OCI-LY7 (cell line): ENCODE results near the gene CIAO3. TPM values are rescaled to one million over a fixed set of nuclear protein-coding genes. Genes with fewer than 3 reads are reported as not detected.

ENCODE experiments used
- BruUV-seq: library from RNA; stranded (reverse); fragments of 400-500 nt; replicated peaks from 2 replicates; lab custom pipeline; 2021; lab: Mats Ljungman, UMichigan
- CTCF ChIA-PET: fragments of 300-600 bp; sonication (Branson Sonifier 250); formaldehyde crosslinking; loops from one replicate; lab custom pipeline; 2022; ENCODE audit warnings: antibody characterized with exemption; ENCODE audit not compliant: unreplicated experiment; lab: Charles Lee
- POLR2A ChIA-PET: fragments of 300-600 bp; sonication (Branson Sonifier 250); formaldehyde crosslinking; loops from one replicate; lab custom pipeline; 2022; ENCODE audit warnings: antibody characterized with exemption; lab: Charles Lee
- DNase-seq: peaks from one replicate; pipeline ENCODE4 v3.0.0-alpha.2; 2015; ENCODE audit warnings: low spot score
- H2AFZ ChIP-seq: fragments of 200-600 bp; sonication (generic), shearing (Covaris generic); 2 replicates; pipeline ENCODE4 v1.6.1; 2014; ENCODE audit warnings: mild to moderate bottlenecking, antibody characterized with exemption, low read length, moderate library complexity
- H3K27ac ChIP-seq: fragments of 200-600 bp; sonication (generic); 2 replicates; pipeline ENCODE4 v1.5.1; 2014; ENCODE audit warnings: mixed run types, low read depth, mild to moderate bottlenecking, moderate library complexity, low read length, inconsistent platforms; ENCODE audit not compliant: poor library complexity, severe bottlenecking
- H3K36me3 ChIP-seq: fragments of 200-600 bp; sonication (generic); 2 replicates; pipeline ENCODE4 v1.6.1; 2014; ENCODE audit warnings: mild to moderate bottlenecking, antibody characterized with exemption, low read length, moderate library complexity, mixed read lengths; ENCODE audit not compliant: insufficient read depth
- H3K4me1 ChIP-seq: fragments of 200-600 bp; sonication (generic); 2 replicates; pipeline ENCODE4 v1.5.1; 2014; ENCODE audit warnings: mild to moderate bottlenecking, low read length; ENCODE audit not compliant: insufficient read depth, poor library complexity, severe bottlenecking
- H3K4me2 ChIP-seq: fragments of 200-600 bp; sonication (generic); 2 replicates; pipeline ENCODE4 v1.6.1; 2014; ENCODE audit warnings: mild to moderate bottlenecking, low read length
- H3K4me3 ChIP-seq: fragments of 200-600 bp; sonication (generic); 2 replicates; pipeline ENCODE4 v1.5.1; 2014; ENCODE audit warnings: mild to moderate bottlenecking, low read depth, low read length; ENCODE audit not compliant: poor library complexity, severe bottlenecking
- H3K79me2 ChIP-seq: fragments of 200-600 bp; sonication (generic); 2 replicates; pipeline ENCODE4 v1.6.1; 2016; ENCODE audit warnings: low read depth, mild to moderate bottlenecking, low read length, moderate library complexity, mixed read lengths; ENCODE audit not compliant: insufficient read depth
- H3K9me2 ChIP-seq: fragments of 200-600 bp; sonication (generic); 2 replicates; pipeline ENCODE4 v1.6.1; 2016; ENCODE audit warnings: mild to moderate bottlenecking, low read length, mixed read lengths; ENCODE audit not compliant: insufficient read depth
- H3K9me3 ChIP-seq: fragments of 200-600 bp; sonication (generic); 2 replicates; pipeline ENCODE4 v1.6.1; 2014; ENCODE audit warnings: mild to moderate bottlenecking, mixed run types, low read length, mixed read lengths
- H4K20me1 ChIP-seq: fragments of 200-600 bp; sonication (generic); 2 replicates; pipeline ENCODE4 v1.6.1; 2014; ENCODE audit warnings: mild to moderate bottlenecking, antibody characterized with exemption, low read length, moderate library complexity, mixed read lengths; ENCODE audit not compliant: insufficient read depth
- EZH2phosphoT487 ChIP-seq: fragments of 200-600 bp; sonication (generic); IDR thresholded peaks from 2 replicates; pipeline ENCODE4 v1.6.1; 2018; ENCODE audit warnings: low read depth, borderline replicate concordance, mild to moderate bottlenecking, mixed run types, antibody characterized with exemption, low read length, moderate library complexity, mixed read lengths
- intact Hi-C: fragments of 100-400 bp; cut with micrococcal nuclease; formaldehyde crosslinking; loops from one replicate; pipeline ENCODE4 v1.10.0; 2022; ENCODE audit not compliant: unreplicated experiment
- total RNA-seq, 2 experiments: library from RNA; depleted of rRNA in 1 of 2; stranded (reverse); fragments of >200 nt in 1 of 2; shearing (Covaris generic) in 1 of 2; gene quantifications; 2 replicates each; pipeline ENCODE4 v1.2.3, GENCODE V29; 2014 to 2022
- TF ChIP-seq, protein P1 (sequence below): fragments of 200-600 bp; sonication (generic); conservative IDR thresholded peaks from 2 replicates; pipeline ENCODE4 v1.5.1; 2014; ENCODE audit warnings: mild to moderate bottlenecking, antibody characterized with exemption, low read length, moderate library complexity, mixed read lengths

CIAO3 gene
- total RNA-seq, 2 experiments from 2014 or later: 156 to 169 TPM

- Histone ChIP-seq H3K4me1 (no peaks in the 10 kb centered on the region), H3K36me3 (no peaks in the 10 kb centered on the region), H3K4me3 (no peak overlapping the region), H3K9me2 (no peaks in the 10 kb centered on the region), H3K4me2 (no peak overlapping the region), H3K9me3 (no peaks in the 10 kb centered on the region), H4K20me1 (no peaks in the 10 kb centered on the region), H3K79me2 (no peaks in the 10 kb centered on the region), H2AFZ (no peak overlapping the region), H3K27ac (no peak overlapping the region)
- no peak for DNase-seq
- intact Hi-C loops: no loop called here
- no peak for TF ChIP-seq EZH2phosphoT487
- TF ChIP-seq, protein P1, sequence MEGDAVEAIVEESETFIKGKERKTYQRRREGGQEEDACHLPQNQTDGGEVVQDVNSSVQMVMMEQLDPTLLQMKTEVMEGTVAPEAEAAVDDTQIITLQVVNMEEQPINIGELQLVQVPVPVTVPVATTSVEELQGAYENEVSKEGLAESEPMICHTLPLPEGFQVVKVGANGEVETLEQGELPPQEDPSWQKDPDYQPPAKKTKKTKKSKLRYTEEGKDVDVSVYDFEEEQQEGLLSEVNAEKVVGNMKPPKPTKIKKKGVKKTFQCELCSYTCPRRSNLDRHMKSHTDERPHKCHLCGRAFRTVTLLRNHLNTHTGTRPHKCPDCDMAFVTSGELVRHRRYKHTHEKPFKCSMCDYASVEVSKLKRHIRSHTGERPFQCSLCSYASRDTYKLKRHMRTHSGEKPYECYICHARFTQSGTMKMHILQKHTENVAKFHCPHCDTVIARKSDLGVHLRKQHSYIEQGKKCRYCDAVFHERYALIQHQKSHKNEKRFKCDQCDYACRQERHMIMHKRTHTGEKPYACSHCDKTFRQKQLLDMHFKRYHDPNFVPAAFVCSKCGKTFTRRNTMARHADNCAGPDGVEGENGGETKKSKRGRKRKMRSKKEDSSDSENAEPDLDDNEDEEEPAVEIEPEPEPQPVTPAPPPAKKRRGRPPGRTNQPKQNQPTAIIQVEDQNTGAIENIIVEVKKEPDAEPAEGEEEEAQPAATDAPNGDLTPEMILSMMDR: no peak
- ChIA-PET CTCF (no interaction called here), POLR2A (no interaction called here)
- BruUV-seq: no TSS peak
These were observed 38.5 kb downstream of the CIAO3 start for GRCh38 chr16:702341-702740.

GRCh38 chr16:700684-701584 lies 39.9 kb downstream of the CIAO3 start:
- ChIA-PET POLR2A (no interaction called here), CTCF (no interaction called here)
- H3K4me3 ChIP-seq: no peak overlapping the region
- BruUV-seq: no TSS peak
- no peaks in the 10 kb centered on the region for H3K36me3 ChIP-seq
- no peak for DNase-seq
- H4K20me1 ChIP-seq: no peaks in the 10 kb centered on the region
- H3K79me2 ChIP-seq: no peaks in the 10 kb centered on the region
- H3K27ac ChIP-seq: no peak overlapping the region
- intact Hi-C loops: no loop called here
- no peak for TF ChIP-seq EZH2phosphoT487
- TF ChIP-seq, protein P1: no peak
- H3K4me2 ChIP-seq: no peak overlapping the region
- H3K9me3 ChIP-seq: no peaks in the 10 kb centered on the region
- H2AFZ ChIP-seq: no peak overlapping the region
- H3K9me2 ChIP-seq: no peaks in the 10 kb centered on the region
- H3K4me1 ChIP-seq: no peaks in the 10 kb centered on the region
